ENCODE results near the gene GJA1.
"Not testable (repeated sequence)": the region's sequence is repeated elsewhere in the genome, so short reads cannot be mapped to it uniquely, and the experiment has no call there.

Gene GJA1

GRCh38 chr6:121436960-121437850 is 1.8 kb downstream of the GJA1 start:
- DNase-seq (ENCODE audit: insufficient read length, low spot score) (peak; percentile 43), FAIRE-seq (no peak)

GRCh38 chr6:121437851-121438651 is 2.6 kb downstream of the GJA1 start:
- no peak for DNase-seq (ENCODE audit: insufficient read length, low spot score)
- FAIRE-seq = peak; percentile 42

GRCh38 chr6:121438869-121439268 is 3.4 kb downstream of the GJA1 start:
- DNase-seq (ENCODE audit: insufficient read length, low spot score) = no peak
- no peak for FAIRE-seq

- DNase-seq (ENCODE audit: insufficient read length, low spot score) (no peak), FAIRE-seq (no peak)
Measured at GRCh38 chr6:121439475-121439874, 4.0 kb downstream of the GJA1 start.

- DNase-seq (ENCODE audit: insufficient read length, low spot score) = no peak
- FAIRE-seq = no peak
Measured at GRCh38 chr6:121439926-121440325, 4.5 kb downstream of the GJA1 start.

- DNase-seq (ENCODE audit: insufficient read length, low spot score) (no peak), FAIRE-seq (no peak)
Measured at GRCh38 chr6:121441477-121441876, 6.0 kb downstream of the GJA1 start.

- FAIRE-seq (no peak), DNase-seq (ENCODE audit: insufficient read length, low spot score) (no peak)
Measured at GRCh38 chr6:121442576-121442975, 7.1 kb downstream of the GJA1 start.

- FAIRE-seq = no peak
- DNase-seq (ENCODE audit: insufficient read length, low spot score) = no peak
Measured at GRCh38 chr6:121443971-121444541, 8.6 kb downstream of the GJA1 start.

- FAIRE-seq; DNase-seq (ENCODE audit: insufficient read length, low spot score): not testable (repeated sequence)
Measured at GRCh38 chr6:121446705-121447104, 11.3 kb downstream of the GJA1 start.

GRCh38 chr6:121447746-121448145 is 12.3 kb downstream of the GJA1 start:
- not testable (repeated sequence) for FAIRE-seq; DNase-seq (ENCODE audit: insufficient read length, low spot score)

- DNase-seq (ENCODE audit: insufficient read length, low spot score); FAIRE-seq: not testable (repeated sequence)
Measured at GRCh38 chr6:121448528-121448927, 13.1 kb downstream of the GJA1 start.

- DNase-seq (ENCODE audit: insufficient read length, low spot score) = no peak
- no peak for FAIRE-seq
Measured at GRCh38 chr6:121449331-121449730, 13.9 kb downstream of the GJA1 start.

- FAIRE-seq = no peak
- no peak for DNase-seq (ENCODE audit: insufficient read length, low spot score)
Measured at GRCh38 chr6:121450242-121450641, 14.8 kb downstream of the GJA1 start.

- DNase-seq (ENCODE audit: insufficient read length, low spot score) (no peak), FAIRE-seq (no peak)
Measured at GRCh38 chr6:121451250-121451649, 15.8 kb downstream of the GJA1 start.

GRCh38 chr6:121453191-121453590 is 17.7 kb downstream of the GJA1 start:
- FAIRE-seq (no peak), DNase-seq (ENCODE audit: insufficient read length, low spot score) (no peak)

GRCh38 chr6:121460170-121460569 is 24.7 kb downstream of the GJA1 start:
- FAIRE-seq (no peak), DNase-seq (ENCODE audit: insufficient read length, low spot score) (no peak)

GRCh38 chr6:121463087-121463486 is 27.6 kb downstream of the GJA1 start:
- no peak for DNase-seq (ENCODE audit: insufficient read length, low spot score)
- no peak for FAIRE-seq

- DNase-seq (ENCODE audit: insufficient read length, low spot score) = no peak
- FAIRE-seq = no peak
Measured at GRCh38 chr6:121465101-121465500, 29.7 kb downstream of the GJA1 start.

GRCh38 chr6:121479486-121480098 is 44.1 kb downstream of the GJA1 start:
- DNase-seq (ENCODE audit: insufficient read length, low spot score) = no peak

GRCh38 chr6:121480099-121480713 is 44.8 kb downstream of the GJA1 start:
- DNase-seq (ENCODE audit: insufficient read length, low spot score) (no peak), FAIRE-seq (no peak)

More at GRCh38 chr6:121479486-121480098, 44.1 kb downstream of the GJA1 start:
- no peak for FAIRE-seq
